OCI-LY1 (cell line): ENCODE measurements around the gene KCNG4.

Experiments used
- CTCF ChIP-seq: fragments of 200-600 bp; sonication (generic), shearing (Covaris generic); IDR thresholded peaks from 2 replicates; pipeline ENCODE4 v1.5.1; 2017; ENCODE audit warnings: mild to moderate bottlenecking, antibody characterized with exemption, low read length, moderate library complexity, mixed read lengths
- EZH2 ChIP-seq: fragments of 200-600 bp; sonication (generic), shearing (Covaris generic); IDR thresholded peaks from 2 replicates; pipeline ENCODE4 v1.8.0; 2017; ENCODE audit warnings: borderline replicate concordance, mixed run types, mild to moderate bottlenecking, antibody characterized with exemption, low read length, moderate library complexity, mixed read lengths

- TF ChIP-seq CTCF (no peak), EZH2 (no peak)
Measured at GRCh38 chr16:84212154-84212553, 27.7 kb downstream of the KCNG4 start.
